ENCODE measurements around the gene COPS8. TPM values are rescaled to one million over a fixed set of nuclear protein-coding genes. Genes with fewer than 3 reads are reported as not detected.

The COPS8 gene
- total and polyA plus RNA-seq, 2 donors = 55.5 to 60.9 TPM

DNA sequence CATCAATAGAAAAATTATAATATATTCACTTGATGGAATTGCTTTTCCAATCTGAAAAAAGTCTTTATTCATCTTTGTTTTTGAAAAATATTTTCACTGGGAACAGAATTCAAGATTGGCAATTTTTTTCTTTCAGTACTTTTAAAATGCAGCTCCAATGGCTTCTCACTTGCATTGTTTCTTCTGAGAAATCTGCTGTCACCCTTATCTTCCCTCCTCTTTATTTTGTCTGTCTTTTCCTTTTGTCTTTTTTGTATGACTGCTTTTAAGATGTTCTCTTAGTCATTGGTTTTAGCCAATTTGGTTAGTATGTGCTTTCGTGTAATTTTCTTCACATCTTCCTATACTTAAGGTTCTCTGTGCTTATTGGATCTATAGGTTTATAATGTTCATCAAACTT, 37.1 kb upstream of the COPS8 start:
- no peak for DNase-seq (ENCODE audit: low read depth in 6 of 9, low spot score in 9 of 9)

DNA sequence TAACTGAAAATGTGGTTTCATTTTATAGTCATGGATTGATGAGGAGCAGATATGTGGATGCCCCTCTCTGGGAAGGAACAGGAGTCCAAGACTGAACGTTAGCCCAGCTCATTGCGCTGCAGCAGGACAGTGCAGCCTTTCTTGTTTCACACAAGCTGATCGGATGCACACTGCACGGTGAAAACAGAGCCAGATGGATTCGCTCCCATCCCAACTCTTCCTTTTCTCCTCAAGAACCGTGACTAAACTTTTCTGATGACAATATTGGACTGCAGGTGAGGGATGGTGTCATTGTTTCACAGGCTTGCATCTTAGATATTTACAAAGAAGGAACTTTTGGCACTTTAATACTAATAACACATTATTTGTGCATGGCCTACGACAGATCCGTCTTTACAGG, 33.8 kb upstream of the COPS8 start:
- peaks cover 0 to 4% of the 10 kb centered on the region in 2 donors for H3K4me1 ChIP-seq (ENCODE audit: control insufficient read depth in 2 of 2, insufficient read depth in 2 of 2, low read length in 2 of 2)
- no peaks in the 10 kb centered on the region for H3K36me3 ChIP-seq (ENCODE audit: control insufficient read depth in 2 of 2, insufficient read depth in 2 of 2, low read length in 1 of 2)
- H3K4me3 ChIP-seq (ENCODE audit: low read length in 2 of 2) = no peak overlapping the region
- H3K27me3 ChIP-seq (ENCODE audit: control insufficient read depth in 2 of 2, insufficient read depth in 1 of 2, low read length in 1 of 2) = no peaks in the 10 kb centered on the region
- WGBS = 96% methylated on average over 8 of the region's 8 CpGs
- DNase-seq (ENCODE audit: low read depth in 6 of 9, low spot score in 9 of 9) = no peak
- no peak overlapping the region for H3K27ac ChIP-seq (ENCODE audit: low read depth in 1 of 2, low read length in 1 of 2)
- H3K9me3 ChIP-seq (ENCODE audit: control insufficient read depth in 2 of 2, insufficient read depth in 1 of 2, low read length in 1 of 2) = no peaks in the 10 kb centered on the region

More for the DNA sequence above, 37.1 kb upstream of the COPS8 start:
- Histone ChIP-seq H3K27me3 (ENCODE audit: control insufficient read depth in 2 of 2, insufficient read depth in 1 of 2, low read length in 1 of 2) (no peaks in the 10 kb centered on the region), H3K36me3 (ENCODE audit: control insufficient read depth in 2 of 2, insufficient read depth in 2 of 2, low read length in 1 of 2) (no peaks in the 10 kb centered on the region), H3K9me3 (ENCODE audit: control insufficient read depth in 2 of 2, insufficient read depth in 1 of 2, low read length in 1 of 2) (no peaks in the 10 kb centered on the region), H3K4me1 (ENCODE audit: control insufficient read depth in 2 of 2, insufficient read depth in 2 of 2, low read length in 2 of 2) (no peaks in the 10 kb centered on the region), H3K4me3 (ENCODE audit: low read length in 2 of 2) (no peak overlapping the region), H3K27ac (ENCODE audit: low read depth in 1 of 2, low read length in 1 of 2) (no peak overlapping the region)
- WGBS = 97% methylated on average over 1 of the region's 1 CpG

DNA sequence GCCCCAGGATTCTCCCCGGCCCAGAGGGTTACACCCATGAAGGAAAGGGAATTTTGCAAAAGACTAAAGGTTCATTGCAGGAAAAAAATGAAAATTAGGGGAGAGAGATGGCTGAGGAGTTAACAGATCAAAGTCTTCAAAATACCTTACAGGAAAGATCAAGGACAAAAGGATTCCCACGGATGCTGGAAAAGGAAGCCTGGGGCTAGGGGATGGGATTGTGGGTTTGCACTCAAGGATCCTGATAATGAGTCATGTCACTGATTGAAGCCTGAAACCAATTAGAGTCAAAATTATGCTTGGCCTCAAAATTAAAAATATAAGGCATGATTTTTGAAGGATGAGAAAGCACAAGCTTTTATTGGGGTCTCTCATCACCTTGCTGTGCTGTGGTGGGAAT, 32.6 kb upstream of the COPS8 start:
- Histone ChIP-seq H3K4me1 (ENCODE audit: control insufficient read depth in 2 of 2, insufficient read depth in 2 of 2, low read length in 2 of 2) (peaks cover 0 to 4% of the 10 kb centered on the region in 2 donors), H3K27ac (ENCODE audit: low read depth in 1 of 2, low read length in 1 of 2) (no peak overlapping the region), H3K27me3 (ENCODE audit: control insufficient read depth in 2 of 2, insufficient read depth in 1 of 2, low read length in 1 of 2) (no peaks in the 10 kb centered on the region), H3K4me3 (ENCODE audit: low read length in 2 of 2) (no peak overlapping the region), H3K36me3 (ENCODE audit: control insufficient read depth in 2 of 2, insufficient read depth in 2 of 2, low read length in 1 of 2) (no peaks in the 10 kb centered on the region), H3K9me3 (ENCODE audit: control insufficient read depth in 2 of 2, insufficient read depth in 1 of 2, low read length in 1 of 2) (no peaks in the 10 kb centered on the region)
- WGBS = 96% methylated on average over 2 of the region's 2 CpGs
- no peak for DNase-seq (ENCODE audit: low read depth in 6 of 9, low spot score in 9 of 9)

DNA sequence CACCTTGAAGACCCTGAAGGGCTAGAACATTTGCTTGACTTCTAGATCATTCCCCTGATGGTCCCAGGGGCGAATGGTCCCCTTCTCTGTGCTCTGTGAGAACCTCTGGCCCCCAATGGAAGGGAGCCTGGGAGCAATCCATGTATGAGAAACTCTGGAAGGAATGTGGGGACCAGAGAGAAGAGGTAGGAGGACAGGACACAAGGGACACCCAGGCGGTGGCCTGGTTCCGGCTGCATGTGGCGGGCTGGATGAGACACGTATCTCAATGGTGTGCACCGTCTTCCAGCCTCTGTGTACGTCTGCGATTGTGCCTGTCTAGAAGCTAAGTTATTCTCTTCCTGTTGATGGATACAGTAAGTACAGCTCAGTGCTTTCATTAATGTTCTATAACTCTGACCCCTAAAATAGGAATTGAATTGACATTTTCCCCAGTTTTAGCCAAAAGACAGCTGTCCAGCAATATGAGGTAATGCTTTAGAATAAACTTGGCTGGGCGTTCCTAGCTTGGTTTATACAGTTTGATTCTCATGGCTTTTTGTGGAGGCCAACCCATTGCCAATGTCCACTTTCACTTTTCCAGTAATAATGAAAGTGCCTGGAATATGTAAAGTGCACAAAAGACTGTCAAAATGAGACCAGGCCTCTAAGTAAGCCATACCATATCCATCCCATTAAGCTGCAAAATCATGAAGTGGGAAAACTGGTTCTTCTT, 30.1 kb upstream of the COPS8 start:
- no peak for DNase-seq (ENCODE audit: low read depth in 6 of 9, low spot score in 9 of 9)
- H3K9me3 ChIP-seq (ENCODE audit: control insufficient read depth in 2 of 2, insufficient read depth in 1 of 2, low read length in 1 of 2) = no peaks in the 10 kb centered on the region
- WGBS = 95% methylated on average over 9 of the region's 9 CpGs

DNA sequence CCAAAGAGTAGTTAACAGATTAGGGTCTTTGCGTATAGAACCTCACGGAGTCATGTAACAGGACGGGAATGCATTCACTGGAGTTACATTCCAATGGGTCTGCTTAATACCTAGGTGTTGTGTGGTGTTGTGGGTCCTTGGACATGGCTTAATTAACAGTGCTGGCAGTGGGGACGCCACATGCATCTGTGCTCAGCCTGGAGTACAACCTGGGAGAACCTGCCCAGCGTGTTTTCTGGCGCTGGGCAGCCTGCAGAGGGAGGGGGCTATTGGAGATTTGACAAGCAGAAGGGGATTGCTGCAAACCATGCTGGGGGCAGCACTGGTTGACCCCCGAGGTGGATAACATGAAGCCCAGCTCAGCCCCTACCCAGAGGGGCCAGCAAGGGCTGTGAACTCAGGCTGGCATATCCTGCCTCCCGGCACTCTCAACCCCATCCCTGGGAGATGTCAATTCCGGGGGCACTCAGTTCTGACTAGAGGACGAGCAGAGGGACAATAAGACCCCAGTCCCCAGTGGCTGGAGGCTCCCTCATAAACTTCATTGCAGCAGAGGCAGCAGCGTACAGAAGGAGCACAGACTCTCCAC, 29.3 kb upstream of the COPS8 start:
- H3K36me3 ChIP-seq (ENCODE audit: control insufficient read depth in 2 of 2, insufficient read depth in 2 of 2, low read length in 1 of 2) = no peaks in the 10 kb centered on the region
- DNase-seq (ENCODE audit: low read depth in 6 of 9, low spot score in 9 of 9) = no peak
- H3K9me3 ChIP-seq (ENCODE audit: control insufficient read depth in 2 of 2, insufficient read depth in 1 of 2, low read length in 1 of 2) = no peaks in the 10 kb centered on the region
- H3K4me3 ChIP-seq (ENCODE audit: low read length in 2 of 2) = no peak overlapping the region
- H3K4me1 ChIP-seq (ENCODE audit: control insufficient read depth in 2 of 2, insufficient read depth in 2 of 2, low read length in 2 of 2) = peaks cover 0 to 7% of the 10 kb centered on the region in 2 donors
- H3K27ac ChIP-seq (ENCODE audit: low read depth in 1 of 2, low read length in 1 of 2) = no peak overlapping the region
- whole genome bisulfite sequencing = 94% methylated on average over 11 of the region's 11 CpGs
- H3K27me3 ChIP-seq (ENCODE audit: control insufficient read depth in 2 of 2, insufficient read depth in 1 of 2, low read length in 1 of 2) = no peaks in the 10 kb centered on the region

More for the DNA sequence above, 30.1 kb upstream of the COPS8 start:
- no peaks in the 10 kb centered on the region for H3K36me3 ChIP-seq (ENCODE audit: control insufficient read depth in 2 of 2, insufficient read depth in 2 of 2, low read length in 1 of 2)
- no peak overlapping the region for H3K4me3 ChIP-seq (ENCODE audit: low read length in 2 of 2)
- peaks cover 0 to 7% of the 10 kb centered on the region in 2 donors for H3K4me1 ChIP-seq (ENCODE audit: control insufficient read depth in 2 of 2, insufficient read depth in 2 of 2, low read length in 2 of 2)
- H3K27ac ChIP-seq (ENCODE audit: low read depth in 1 of 2, low read length in 1 of 2) = no peak overlapping the region
- H3K27me3 ChIP-seq (ENCODE audit: control insufficient read depth in 2 of 2, insufficient read depth in 1 of 2, low read length in 1 of 2) = no peaks in the 10 kb centered on the region

DNA sequence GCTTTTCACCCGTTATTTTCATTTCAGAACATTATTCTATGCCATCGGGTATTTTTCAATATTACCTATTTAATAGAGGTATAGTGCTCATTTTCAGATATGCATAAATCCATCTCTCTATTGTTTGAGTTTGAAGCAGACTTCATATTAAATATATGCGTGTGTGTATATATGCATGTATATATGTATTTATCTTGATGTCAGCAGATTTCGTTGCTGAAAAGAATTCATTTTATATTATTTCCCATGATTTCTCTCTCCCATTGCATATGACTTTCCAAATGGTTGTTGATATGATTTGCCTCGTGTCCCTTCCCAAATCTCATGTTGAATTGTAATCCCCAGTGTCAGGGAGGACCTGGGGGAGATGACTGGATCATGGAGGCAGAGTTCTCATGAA, 28.6 kb upstream of the COPS8 start:
- Histone ChIP-seq H3K27me3 (ENCODE audit: control insufficient read depth in 2 of 2, insufficient read depth in 1 of 2, low read length in 1 of 2) (no peaks in the 10 kb centered on the region), H3K36me3 (ENCODE audit: control insufficient read depth in 2 of 2, insufficient read depth in 2 of 2, low read length in 1 of 2) (no peaks in the 10 kb centered on the region), H3K4me3 (ENCODE audit: low read length in 2 of 2) (no peak overlapping the region), H3K9me3 (ENCODE audit: control insufficient read depth in 2 of 2, insufficient read depth in 1 of 2, low read length in 1 of 2) (no peaks in the 10 kb centered on the region), H3K27ac (ENCODE audit: low read depth in 1 of 2, low read length in 1 of 2) (no peak overlapping the region), H3K4me1 (ENCODE audit: control insufficient read depth in 2 of 2, insufficient read depth in 2 of 2, low read length in 2 of 2) (peaks cover 0 to 7% of the 10 kb centered on the region in 2 donors)
- no peak for DNase-seq (ENCODE audit: low read depth in 6 of 9, low spot score in 9 of 9)
- WGBS = 95% methylated on average over 5 of the region's 5 CpGs

DNA sequence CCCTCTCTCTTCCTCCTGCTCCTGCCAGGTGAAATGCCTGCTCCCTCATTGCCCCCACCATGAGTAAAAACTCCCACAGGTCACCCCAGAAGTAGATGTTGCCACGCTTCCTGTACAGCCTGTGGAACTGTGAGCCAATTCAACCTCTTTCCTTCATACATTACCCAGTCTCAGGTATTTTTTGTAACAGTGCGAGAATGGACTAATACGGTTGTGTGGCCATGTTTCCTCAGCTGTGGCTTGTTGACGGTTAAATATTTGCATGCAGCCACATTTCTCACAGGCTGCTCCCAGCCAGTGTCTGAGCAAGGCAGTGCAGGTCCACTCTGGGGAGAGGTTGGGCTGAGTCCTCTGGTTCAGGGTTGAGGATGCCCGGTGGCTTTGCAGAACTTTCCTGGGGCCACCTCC, 27.8 kb upstream of the COPS8 start:
- WGBS = 93% methylated on average over 5 of the region's 5 CpGs
- Histone ChIP-seq H3K9me3 (ENCODE audit: control insufficient read depth in 2 of 2, insufficient read depth in 1 of 2, low read length in 1 of 2) (no peaks in the 10 kb centered on the region), H3K4me1 (ENCODE audit: control insufficient read depth in 2 of 2, insufficient read depth in 2 of 2, low read length in 2 of 2) (peaks cover 0 to 7% of the 10 kb centered on the region in 2 donors), H3K4me3 (ENCODE audit: low read length in 2 of 2) (no peak overlapping the region), H3K27ac (ENCODE audit: low read depth in 1 of 2, low read length in 1 of 2) (no peak overlapping the region), H3K36me3 (ENCODE audit: control insufficient read depth in 2 of 2, insufficient read depth in 2 of 2, low read length in 1 of 2) (no peaks in the 10 kb centered on the region), H3K27me3 (ENCODE audit: control insufficient read depth in 2 of 2, insufficient read depth in 1 of 2, low read length in 1 of 2) (no peaks in the 10 kb centered on the region)
- no peak for DNase-seq (ENCODE audit: low read depth in 6 of 9, low spot score in 9 of 9)

DNA sequence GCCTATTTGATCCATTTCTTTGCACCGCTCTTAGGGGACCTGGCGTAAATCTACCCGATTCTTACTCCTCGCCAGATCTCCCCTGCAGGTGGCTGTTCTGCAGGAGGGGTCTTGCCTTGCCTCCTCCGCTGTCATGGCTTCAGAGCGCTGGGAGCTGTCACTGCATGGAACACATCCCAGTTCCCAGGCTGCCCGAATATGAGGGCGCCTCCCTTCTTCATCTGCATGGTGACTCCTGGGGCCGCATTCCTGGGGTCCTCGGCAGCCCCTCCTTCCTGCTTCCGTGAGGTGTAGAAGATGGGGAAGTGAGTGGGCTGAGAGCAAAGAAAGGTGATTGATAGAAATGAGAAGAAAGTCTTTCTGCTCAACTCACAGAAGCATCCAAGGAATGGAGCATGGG, 27.3 kb upstream of the COPS8 start:
- 93% methylated on average over 11 of the region's 11 CpGs for WGBS
- no peaks in the 10 kb centered on the region for H3K27me3 ChIP-seq (ENCODE audit: control insufficient read depth in 2 of 2, insufficient read depth in 1 of 2, low read length in 1 of 2)
- peaks cover 0 to 7% of the 10 kb centered on the region in 2 donors for H3K4me1 ChIP-seq (ENCODE audit: control insufficient read depth in 2 of 2, insufficient read depth in 2 of 2, low read length in 2 of 2)
- no peaks in the 10 kb centered on the region for H3K9me3 ChIP-seq (ENCODE audit: control insufficient read depth in 2 of 2, insufficient read depth in 1 of 2, low read length in 1 of 2)
- H3K27ac ChIP-seq (ENCODE audit: low read depth in 1 of 2, low read length in 1 of 2) = no peak overlapping the region
- no peak overlapping the region for H3K4me3 ChIP-seq (ENCODE audit: low read length in 2 of 2)
- no peak for DNase-seq (ENCODE audit: low read depth in 6 of 9, low spot score in 9 of 9)
- H3K36me3 ChIP-seq (ENCODE audit: control insufficient read depth in 2 of 2, insufficient read depth in 2 of 2, low read length in 1 of 2) = no peaks in the 10 kb centered on the region

DNA sequence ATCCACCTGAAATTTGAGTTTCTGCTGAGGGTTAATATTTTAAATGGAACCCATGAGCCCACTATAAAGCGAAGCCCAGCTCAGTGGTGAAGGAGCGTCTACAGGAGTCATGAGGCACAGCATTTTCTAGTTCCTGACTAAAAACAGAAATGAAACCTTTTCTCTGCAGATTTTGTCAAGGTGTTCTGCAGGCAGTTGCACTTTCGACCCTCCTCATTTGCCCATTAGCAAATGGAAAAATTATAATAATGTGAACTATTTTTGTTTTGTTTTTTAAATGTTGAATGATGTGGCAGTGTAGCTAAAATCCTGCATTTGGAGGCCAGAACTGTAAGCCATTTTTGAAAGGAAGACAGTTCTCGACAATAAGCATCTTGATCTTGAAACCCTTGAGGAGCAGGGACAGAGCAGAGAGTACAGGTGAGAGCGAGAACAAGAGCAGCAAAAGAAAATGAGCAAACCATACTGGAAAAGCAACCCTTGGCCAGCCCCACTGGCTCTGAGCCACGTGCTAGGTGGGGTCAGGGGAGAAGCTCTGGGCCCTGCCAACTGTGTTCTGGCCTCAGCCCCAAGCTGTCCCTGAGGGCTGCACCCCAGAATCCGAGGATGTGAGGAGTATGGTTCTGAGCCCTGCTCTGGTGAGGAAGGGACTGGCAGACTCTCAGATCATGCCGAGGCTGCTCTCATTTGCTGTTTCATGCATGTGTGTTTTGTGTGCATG, 26.4 kb upstream of the COPS8 start:
- no peaks in the 10 kb centered on the region for H3K36me3 ChIP-seq (ENCODE audit: control insufficient read depth in 2 of 2, insufficient read depth in 2 of 2, low read length in 1 of 2)
- no peak for DNase-seq (ENCODE audit: low read depth in 6 of 9, low spot score in 9 of 9)
- H3K9me3 ChIP-seq (ENCODE audit: control insufficient read depth in 2 of 2, insufficient read depth in 1 of 2, low read length in 1 of 2) = no peaks in the 10 kb centered on the region
- H3K4me3 ChIP-seq (ENCODE audit: low read length in 2 of 2) = no peak overlapping the region
- 88% methylated on average over 8 of the region's 8 CpGs for WGBS
- no peaks in the 10 kb centered on the region for H3K27me3 ChIP-seq (ENCODE audit: control insufficient read depth in 2 of 2, insufficient read depth in 1 of 2, low read length in 1 of 2)
- H3K4me1 ChIP-seq (ENCODE audit: control insufficient read depth in 2 of 2, insufficient read depth in 2 of 2, low read length in 2 of 2) = peaks cover 0 to 7% of the 10 kb centered on the region in 2 donors
- no peak overlapping the region for H3K27ac ChIP-seq (ENCODE audit: low read depth in 1 of 2, low read length in 1 of 2)

Data from thymus (tissue), 11 donors.